Measurements from ENCODE around the gene MACROD1.
A peak's percentile ranks its signal among the peaks of the same experiment; 100 is the strongest.
"Not testable (repeated sequence)": the region's sequence is repeated elsewhere in the genome, so short reads cannot be mapped to it uniquely, and the experiment has no call there.

Gene MACROD1

DNA sequence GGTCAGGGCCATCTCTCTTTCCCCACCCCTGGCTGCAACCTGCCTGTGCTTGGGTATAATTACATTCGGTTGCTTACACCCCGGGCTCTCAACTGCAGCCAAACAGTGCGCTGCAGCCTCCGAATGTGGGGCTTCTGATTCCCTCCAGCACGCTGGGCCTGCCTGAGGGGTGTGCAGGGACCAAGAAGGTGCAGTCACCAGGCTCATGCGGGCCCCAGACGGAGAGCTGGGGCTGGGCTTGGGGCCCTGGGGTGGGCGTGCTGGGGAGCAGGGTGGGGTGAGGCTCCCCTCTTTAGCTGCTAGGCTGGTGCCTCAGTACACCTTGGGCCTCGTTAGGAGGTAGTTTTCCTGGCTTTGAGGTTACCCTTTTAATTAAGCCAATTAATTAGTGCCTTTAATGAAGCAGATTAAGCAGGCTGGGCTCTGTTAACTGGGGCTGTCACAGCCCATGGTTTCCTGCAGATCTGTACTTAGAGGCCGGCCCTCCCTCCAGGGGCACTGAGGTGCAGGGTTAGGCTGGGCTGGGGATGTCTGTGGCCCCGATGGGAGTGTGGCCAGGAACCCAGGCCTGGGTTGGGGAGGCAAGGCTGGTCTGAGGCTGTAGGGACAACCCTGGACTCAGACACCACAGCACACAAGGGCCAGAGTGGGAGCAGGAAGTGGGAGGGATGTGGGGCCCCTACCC, 112.8 kb downstream of the MACROD1 start:
- no peak for DNase-seq

DNA sequence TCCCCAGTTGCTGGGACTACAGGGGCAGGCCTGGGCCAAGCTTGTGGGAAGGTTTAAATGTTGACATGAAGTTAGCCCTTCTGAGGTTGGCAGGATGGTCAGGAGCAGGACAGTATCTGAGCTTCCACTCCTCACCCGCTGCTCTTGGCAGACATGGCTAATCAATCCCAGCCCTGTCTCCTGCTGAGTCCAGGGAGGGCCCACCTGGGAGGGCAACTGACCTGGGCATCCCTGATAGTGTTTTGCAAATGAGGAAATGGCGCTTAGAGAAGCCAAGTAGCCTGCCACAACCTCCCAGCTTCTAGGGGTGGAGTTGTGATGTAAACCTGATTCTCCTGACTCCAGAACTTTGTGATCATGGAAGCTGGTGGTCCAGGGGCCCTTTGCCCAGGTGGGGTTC, 113.5 kb downstream of the MACROD1 start:
- no peak for DNase-seq

DNA sequence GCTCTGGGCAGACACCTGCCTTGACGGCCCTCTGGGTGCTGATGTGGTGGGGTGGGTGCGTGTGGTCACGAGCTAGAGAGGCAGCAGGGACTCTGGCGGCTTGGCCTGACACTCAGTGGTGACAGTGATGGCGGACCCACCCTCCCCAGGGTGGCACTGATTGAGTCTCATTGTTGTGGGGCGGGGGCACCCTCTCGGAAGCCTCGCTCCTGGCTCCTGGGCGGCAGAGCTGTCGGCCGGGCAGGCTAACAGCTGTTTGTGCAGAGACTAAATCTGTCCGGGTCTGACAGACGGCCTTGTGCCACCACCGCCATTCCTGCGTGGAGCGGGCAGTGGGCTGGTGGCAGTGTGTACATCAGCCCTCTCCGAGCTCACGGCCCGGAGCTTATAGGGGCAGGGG, 114.6 kb downstream of the MACROD1 start:
- no peak for DNase-seq

DNA sequence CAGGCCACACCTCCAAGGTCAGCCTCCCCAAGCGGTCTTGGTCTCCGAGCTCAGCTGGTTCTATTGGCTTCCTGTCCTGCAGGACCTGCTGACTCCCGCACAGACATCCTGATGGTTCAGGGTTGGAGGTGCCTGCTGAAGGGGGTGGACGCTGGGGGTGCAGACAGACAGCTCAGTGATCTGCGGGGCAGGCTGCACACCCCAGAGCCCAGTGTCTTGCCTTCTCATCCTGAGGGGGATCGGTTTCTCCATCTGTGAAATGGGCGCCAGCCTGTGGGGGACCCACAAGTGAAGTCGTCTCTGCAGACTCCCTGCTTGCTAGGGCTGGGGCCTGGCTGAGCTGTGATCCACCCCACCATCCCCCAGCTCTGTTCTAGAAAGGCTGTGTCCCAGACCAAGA, 116.4 kb downstream of the MACROD1 start:
- DNase-seq = no peak

DNA sequence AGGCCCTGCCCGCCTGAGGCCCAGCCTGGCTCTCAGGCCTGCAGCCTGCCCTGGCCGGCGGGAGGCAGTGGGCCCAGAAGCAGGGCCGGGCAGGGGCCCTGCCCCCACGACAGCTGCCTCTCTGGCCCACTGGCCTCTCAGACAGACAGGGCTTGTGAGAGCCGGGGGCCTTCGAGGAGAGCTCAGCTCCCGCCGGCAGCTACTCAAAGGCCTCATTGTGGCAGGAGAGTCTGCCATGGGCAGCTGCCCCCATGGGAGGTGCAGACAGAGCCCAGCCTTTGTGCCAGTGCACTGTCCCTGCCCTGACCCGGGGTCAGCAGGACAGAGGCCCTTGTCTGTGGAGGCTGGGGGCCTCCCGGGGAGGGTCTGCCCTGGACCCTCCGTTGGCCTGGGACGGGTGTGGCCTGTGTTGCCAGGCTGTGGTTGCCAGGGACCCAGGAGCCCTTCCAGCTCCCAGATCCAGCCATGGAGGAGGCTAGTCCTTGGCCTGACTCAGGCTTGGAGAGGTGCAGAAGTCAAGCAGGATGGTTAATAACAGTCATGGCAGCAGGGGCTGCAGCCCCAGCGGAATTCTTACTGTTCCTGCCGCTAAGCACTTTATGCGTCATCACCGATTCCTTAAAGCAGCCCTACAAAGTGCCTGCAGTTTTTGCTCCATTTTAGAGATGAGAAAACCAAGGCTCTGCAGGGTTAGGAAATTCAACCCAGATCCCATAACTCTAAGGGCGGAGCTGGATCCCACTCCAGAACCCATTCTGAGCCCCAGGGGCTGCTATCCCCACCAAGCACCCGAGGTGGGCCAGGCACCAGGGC, 117.7 kb downstream of the MACROD1 start:
- no peak for DNase-seq

DNA sequence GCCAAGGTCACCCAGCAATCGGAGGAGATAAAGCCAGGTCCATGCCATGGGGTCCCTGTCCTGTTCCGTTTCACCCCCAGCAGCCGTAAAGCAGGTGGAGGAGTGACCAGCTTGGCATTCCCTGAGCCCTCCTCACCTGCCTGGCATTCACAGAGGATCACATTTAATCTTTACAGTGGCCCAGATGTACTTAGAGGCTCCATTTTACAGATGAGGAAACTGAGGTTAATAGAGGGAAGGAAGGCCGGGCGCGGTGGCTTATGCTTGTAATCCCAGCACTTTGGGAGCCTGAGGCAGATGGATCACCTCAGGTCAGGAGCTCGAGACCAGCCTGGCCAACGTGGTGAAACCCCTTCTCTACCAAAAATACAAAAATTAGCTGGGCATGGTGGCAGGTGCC, 118.5 kb downstream of the MACROD1 start:
- not testable (repeated sequence) for DNase-seq

DNA sequence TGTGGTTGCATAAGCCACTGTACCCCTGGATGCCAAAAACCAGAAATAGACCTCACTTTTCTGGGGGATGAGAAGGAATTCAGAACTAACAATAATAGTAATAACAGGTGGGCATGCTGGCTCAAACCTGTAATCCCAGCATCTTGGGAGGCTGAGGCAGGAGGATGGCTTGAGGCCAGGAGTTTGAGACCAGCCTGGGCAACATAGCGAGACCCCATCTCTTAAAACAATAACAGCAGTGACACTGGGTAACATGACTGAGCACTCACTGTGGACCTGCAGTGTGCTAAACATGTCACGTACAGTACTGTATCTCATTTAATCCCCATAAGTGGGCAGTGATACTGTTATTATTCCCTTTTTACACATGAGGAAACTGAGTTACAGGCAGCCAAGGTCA, 120.2 kb downstream of the MACROD1 start:
- DNase-seq = no peak

DNA sequence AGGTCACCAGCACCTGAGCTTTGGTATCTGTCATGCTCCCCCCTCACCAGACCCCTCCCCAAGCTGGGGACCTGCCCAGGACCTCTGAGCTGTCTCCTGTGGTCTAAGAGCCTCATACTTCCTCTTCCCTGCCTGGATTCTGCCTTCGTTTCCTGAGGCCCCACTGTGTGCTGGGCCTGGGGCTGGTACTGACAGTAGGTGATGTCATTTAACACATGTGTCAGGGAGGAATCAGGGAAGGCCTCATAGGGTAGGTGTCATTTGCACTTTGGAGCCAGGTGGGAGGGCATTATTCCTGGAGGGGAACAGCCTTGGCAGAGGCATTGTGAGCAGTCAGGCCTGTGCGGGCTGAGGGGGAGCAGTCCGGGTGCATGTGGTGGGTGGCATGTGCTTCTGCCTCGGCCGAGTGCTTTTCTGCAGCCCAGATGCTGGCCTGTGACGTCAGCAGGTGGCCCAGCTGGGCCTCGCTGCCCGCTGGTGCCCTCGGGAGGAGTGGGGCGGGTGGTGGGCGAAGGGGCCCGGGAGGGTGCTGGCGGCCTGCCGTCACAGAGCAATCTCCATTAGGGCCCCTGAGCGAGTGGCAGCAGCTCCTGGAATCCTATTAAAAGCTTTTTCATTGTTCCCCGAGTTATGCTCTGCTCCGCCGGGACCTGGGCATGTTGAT, 121.1 kb downstream of the MACROD1 start:
- no peak for DNase-seq

DNA sequence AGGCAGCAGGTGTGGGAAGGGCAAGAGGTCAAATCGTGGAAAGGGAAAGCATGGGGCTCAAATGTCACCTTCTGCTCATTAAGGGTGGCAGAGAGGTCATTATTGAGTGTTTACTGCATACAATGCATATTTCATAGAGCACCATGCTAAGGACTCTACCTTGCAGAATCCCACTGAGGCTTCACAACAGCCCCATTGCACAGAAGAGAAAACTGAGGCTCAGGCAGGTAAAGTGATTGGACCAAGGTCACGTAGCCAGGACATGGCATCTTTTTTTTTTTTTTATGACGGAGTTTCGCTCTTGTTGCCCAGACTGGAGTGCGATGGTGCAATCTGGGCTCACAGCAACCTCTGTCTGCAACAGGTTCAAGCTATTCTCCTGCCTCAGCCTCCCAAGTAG, 122.4 kb downstream of the MACROD1 start:
- DNase-seq = no peak

DNA sequence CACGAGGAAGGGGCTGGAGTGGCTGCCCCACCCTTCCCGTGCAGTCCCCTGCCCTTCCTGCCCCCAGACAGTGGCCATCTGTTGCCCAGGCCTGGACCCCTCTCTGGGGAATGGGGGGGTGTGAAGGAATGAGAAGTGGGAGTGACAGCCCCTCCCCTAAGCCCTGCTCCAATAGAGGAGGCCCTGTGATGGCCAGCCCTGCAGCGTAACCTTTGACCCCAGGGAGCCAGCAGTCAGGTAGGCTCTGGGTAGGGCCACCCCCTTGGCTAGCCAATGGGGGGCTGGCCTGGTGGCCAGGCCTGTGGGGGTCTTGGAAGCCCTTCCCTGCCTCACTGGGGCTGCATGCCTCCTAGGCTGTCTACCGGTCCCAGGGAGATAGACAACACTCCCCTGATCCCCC, 123.6 kb downstream of the MACROD1 start:
- DNase-seq = no peak

DNA sequence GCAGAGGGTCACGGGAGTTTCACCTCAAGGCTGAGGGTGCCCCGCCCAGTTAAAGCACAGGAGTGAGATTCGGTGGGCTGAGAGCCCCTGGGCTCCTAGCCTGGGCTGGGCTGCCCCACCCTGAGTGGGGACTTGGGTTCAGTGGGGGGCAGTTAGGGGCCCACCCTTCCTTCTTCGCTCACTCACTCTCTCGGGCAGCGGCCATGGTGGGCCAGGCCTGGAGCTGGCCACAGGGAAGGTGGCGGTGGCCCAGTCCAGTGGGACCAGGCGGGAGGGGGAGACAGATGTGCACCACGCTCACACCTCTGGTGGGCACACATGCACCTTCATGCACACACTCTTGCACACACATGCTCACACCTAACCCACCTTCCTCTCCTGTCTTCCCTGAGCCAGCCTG, 124.1 kb downstream of the MACROD1 start:
- no peak for DNase-seq

DNA sequence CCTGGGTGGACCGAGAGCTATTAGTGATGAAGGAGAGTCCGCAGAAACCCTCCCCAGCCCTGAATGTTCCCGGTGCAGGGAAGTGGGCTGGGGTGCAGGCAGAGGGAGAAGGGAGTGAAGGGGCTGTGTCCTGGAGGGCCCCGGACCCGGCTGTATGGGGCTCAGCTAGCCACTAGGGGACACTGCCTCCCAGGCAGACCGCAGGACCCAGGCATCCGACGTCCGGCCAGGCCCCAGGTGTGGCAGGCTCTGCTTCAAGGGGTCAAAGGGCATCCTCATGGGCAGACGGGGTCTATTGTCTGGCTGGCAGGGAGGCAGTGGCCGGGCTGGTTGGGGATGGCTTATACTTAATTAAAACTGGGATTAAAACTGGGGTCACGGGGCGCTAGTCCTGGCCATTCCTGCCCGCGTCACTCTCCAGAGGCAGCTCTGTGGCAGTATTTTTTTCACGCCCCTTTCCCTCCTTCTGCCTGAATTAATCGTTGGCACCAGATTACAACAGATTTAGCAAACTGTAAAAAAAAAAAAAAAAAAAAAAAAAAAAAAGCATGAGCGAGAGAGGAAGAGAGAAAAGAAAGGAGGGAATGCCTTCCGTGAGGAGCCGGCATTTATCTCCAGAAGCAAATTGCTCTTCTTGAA, 125.1 kb downstream of the MACROD1 start:
- no peak for DNase-seq

DNA sequence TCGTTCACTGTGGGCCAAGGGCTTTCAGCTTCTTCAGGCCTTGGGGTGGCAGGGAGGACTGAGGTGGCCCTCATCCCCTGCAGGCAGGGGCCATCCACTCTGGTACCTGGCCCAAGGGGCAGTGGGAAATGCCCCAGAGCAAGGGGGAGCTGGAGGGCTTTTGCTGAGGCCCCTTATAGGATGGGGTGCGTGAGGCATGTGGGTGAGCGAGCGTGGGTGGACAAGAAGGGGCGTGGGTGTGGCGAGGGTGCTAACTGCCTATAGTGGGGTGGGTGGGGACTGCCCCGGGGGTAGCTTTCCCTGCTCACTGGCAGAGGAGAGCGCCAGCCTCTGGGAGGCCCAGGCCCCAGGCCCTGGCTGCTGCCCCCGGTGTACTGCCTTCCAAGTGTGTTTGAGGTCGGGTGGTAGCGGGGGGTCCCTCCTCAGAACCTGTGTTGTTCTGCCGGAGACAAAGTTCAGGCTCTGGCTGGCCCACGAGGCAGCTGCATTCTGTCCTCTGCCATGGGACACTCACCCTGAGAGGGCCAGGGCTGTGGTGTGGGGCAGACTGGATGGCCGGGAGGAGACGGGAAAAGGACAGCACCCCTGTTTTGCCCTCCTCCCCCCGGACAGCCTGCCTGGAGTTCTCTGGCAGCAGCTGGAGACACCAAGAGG, 126.8 kb downstream of the MACROD1 start:
- no peak for DNase-seq

DNA sequence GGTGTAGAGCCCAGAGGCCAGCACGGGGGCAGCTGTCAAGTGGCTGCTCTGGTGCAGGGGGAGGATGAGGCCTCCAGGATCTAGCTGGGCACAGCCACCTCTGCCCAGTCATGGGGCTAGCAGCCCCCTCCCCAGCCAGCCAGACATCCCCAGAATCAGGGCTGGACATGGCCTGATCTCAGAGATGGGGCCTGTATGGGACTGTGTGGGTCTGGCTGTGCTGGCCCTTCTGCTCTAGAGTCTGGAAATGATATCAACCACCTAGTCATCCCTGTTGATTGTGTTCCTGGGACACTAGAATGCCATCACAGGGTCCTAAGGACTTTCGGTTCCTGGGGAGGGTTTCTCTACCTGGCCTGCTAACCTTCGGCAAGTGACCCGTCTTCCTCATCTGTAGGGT, 127.4 kb downstream of the MACROD1 start:
- no peak for DNase-seq

DNA sequence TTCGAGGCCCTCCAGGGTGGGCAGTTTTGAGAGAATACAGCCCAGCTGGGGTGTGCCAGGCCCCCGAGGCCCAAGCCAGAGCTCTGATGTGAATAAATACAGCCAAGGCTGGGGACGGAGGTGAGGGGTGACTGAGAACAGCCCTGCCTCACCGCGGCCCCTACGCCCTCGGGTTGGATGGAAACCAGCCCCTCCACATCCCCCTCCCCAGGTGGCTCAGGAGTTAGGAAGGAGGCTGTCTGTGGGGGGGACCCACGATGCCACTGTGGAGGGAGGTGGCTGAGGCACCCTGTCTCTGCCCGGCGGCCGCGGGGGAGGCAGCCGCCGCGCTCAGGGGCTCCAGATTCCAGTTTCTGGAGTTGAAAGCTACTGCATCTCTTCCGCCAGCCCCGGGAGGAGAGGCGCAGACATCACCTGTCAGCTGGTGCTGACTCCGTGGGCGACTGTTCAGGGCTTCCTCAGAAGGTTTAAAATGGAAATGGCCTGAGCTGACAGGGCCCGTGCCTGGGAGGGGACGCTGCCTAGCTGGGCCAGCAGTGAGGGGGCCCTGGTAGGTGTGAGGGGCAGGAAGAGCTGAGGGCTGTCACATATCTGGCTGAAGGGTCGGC, 128.8 kb downstream of the MACROD1 start:
- no peak for DNase-seq

DNA sequence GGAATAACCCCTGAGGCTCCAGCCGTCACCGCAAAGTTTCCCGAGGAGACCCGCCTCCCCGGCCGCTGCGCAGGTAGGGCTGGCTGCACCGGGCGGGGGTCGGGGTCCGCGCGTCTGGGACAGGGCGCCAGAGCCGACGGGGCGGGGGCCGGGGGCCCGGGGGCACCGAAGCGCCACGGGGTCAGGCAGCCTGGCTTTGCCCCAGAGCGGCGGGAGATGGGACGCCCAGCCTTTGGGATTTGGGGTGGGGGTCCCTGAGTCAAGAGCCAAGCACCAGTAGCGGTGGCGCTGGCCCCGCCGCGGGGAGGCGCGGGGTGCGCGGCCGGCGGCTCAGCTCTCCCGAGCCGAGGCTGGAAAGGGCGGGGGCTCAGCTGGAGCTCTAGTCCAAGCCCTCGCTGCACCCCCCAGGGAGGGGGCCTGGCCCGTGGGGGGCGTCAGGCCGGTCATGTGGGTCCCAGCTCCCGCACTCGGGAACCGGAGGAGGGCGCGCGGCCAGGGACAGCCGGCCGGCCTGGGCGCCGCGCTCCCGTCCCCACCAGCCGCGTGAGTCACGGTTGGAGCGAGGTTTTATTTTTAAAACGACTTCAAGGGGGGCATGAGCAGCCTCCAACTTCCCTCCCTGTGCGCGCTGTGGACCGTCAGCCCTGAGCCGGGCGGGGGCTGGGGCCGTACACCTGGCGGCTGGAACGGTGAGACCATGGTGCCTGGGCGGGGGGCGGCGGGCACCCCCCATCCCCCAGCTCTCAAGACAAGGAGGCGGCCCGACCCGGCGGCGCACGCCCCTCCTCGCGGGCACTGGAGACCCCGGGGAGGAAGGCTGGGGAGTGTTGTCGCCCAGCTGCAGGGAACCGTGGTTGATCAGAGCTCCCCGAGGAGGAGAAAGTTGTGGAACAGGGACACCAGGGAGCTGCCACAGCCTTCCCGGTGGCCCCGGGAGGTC, 129.6 kb downstream of the MACROD1 start:
- DNase-seq = peak; percentile 57

DNA sequence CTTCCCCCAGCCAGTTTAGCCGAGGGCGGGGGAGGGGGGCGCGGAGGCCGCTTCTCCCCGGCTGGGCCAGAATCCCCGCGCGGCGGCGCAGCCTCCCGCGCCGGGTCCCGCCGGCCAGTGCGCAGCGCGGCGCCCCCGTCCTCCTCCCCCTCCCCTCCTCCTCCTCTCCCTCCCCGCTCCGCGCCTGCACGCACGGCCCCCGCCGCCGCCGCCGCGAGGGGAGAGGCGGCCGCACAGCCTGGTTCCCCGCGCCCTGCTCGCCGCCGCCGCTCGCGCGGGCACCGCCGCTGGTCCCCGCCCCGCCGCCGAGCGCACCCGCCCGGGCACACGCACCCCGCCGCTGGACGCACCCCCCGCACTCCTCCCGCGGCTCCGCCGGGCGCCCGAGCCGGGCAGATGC, 130.3 kb downstream of the MACROD1 start, which contains the start of gene FLRT1:
TSS of gene FLRT1 (plus strand) at position 356 of the 400 bp plus-strand sequence. CDS start 80,337 bp downstream, outside the sequence.
- no peak for DNase-seq

DNA sequence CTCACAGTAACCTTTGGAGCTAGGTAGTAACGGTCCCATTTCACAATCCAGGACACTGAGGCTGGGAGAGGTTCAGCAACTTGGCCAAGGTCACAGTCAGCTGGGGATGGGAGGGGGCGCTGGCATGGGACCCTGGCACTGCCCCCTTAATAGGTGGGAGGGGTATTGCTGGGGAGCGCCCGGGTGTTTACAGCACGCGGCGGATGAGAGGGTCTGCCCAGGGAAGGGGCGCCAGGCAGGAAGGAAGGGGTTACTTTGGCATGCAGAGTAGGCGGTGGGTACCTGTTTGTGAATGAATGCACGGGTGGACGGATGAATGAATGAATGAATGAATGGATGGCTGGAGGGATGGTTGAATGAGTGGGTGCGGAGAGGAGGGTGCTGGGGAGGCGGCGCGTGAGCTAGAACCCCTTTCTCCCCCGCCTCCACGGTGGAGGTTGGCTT, 130.8 kb downstream of the MACROD1 start:
- no peak for DNase-seq

DNA sequence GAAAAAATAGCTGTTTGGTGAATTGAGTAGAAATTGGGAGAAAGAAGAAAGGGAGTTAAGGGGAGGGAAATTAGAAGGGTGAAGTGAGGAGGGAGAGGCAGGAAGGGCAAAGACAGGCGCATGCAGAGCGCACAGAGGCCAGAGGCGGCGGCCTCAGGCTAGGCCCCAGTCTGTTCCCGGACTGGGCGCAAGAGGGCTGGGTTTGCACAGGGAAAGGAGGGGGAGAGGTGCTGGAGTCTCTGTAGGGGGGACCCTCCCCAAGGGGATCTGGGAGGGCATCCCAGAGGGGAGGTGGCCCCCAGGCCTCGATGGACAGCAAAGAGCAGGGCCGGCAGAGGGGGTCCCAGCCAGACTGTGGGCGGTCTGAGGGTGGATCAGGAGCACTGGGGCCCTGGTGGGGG, 131.5 kb downstream of the MACROD1 start:
- DNase-seq = no peak

DNA sequence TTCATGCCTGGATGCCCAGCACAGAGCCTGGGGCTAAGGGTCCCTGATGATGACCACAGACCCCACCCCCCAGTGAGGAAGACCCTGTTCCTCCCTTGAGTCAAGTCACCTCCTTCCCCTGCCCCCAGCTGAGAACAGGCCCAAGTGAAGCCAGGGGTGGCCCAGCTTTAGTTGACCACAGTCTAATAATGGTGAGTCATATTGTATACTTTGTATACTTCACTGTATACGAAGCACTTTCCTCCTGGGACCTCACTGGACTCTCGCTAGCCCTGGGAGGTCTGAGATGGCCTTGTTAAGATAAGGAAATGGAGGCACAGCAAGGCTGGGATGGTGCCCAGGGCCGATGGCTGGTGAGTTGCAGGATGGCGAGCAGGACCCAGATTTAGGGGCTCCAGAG, 133.9 kb downstream of the MACROD1 start:
- peak; percentile 40 for DNase-seq

DNA sequence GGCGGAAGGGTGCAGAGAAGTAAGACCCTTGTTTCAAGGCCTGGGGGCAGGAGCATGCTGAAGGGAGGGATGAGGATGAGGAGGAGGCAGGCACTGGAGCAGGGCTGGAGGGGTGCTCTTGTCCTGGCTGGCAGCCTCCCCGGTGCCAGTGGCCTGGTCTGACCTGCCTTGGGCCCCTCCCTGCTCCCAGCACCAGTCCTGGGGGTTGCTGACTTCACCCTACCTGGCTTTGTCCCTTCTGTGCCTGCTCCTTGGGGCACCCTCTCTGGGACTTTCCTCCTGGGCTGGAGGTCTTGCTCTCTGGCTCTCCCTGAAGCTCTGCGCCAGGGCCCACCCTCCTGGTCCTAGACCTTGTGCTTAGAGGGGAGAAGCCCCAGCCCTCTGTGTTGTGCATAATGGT, 134.9 kb downstream of the MACROD1 start:
- DNase-seq = no peak

Data from EL (cell line).